OCI-LY1 (cell line): ENCODE measurements around the gene LDLRAD4.

ENCODE experiments used
- H2AFZ ChIP-seq: fragments of 200-600 bp; sonication (generic), shearing (Covaris generic); 2 replicates; pipeline ENCODE4 v1.6.0; 2014; ENCODE audit warnings: antibody characterized with exemption, mild to moderate bottlenecking, low read length
- H3F3A ChIP-seq: fragments of 200-600 bp; sonication (generic), shearing (Covaris generic); 2 replicates; pipeline ENCODE4 v1.6.0; 2014; ENCODE audit warnings: mild to moderate bottlenecking, antibody characterized with exemption, low read length, moderate library complexity; ENCODE audit not compliant: insufficient read depth
- H3K27ac ChIP-seq: fragments of 200-600 bp; sonication (generic); 2 replicates; pipeline ENCODE4 v1.5.1; 2014; ENCODE audit warnings: low read length, mixed run types, mild to moderate bottlenecking, low read depth; ENCODE audit not compliant: poor library complexity, severe bottlenecking
- H3K27me3 ChIP-seq: fragments of 200-600 bp; sonication (generic); 2 replicates; pipeline ENCODE4 v1.6.0; 2014; ENCODE audit warnings: antibody characterized with exemption, mild to moderate bottlenecking, low read length, moderate library complexity; ENCODE audit not compliant: insufficient read depth
- H3K36me3 ChIP-seq: fragments of 200-600 bp; sonication (generic); 2 replicates; pipeline ENCODE4 v1.6.1; 2014; ENCODE audit warnings: mild to moderate bottlenecking, antibody characterized with exemption, low read length, moderate library complexity, mixed read lengths; ENCODE audit not compliant: insufficient read depth
- H3K4me1 ChIP-seq: fragments of 200-600 bp; sonication (generic); 2 replicates; pipeline ENCODE4 v1.5.1; 2014; ENCODE audit warnings: mild to moderate bottlenecking, low read length, moderate library complexity; ENCODE audit not compliant: insufficient read depth, severe bottlenecking
- H3K4me2 ChIP-seq: fragments of 200-600 bp; sonication (generic), shearing (Covaris generic); 2 replicates; pipeline ENCODE4 v1.6.1; 2014; ENCODE audit warnings: low read length
- H3K4me3 ChIP-seq: fragments of 200-600 bp; sonication (generic); 2 replicates; pipeline ENCODE4 v1.5.1; 2014; ENCODE audit warnings: low read length, low read depth, mild to moderate bottlenecking, mixed read lengths; ENCODE audit not compliant: poor library complexity, severe bottlenecking
- H3K79me2 ChIP-seq: fragments of 200-600 bp; shearing (Covaris generic); 2 replicates; pipeline ENCODE4 v1.6.1; 2016; ENCODE audit warnings: mixed run types, low read length, mixed read lengths; ENCODE audit not compliant: insufficient read depth
- H3K9ac ChIP-seq: fragments of 200-600 bp; sonication (generic), shearing (Covaris generic); 2 replicates; pipeline ENCODE4 v1.6.1; 2014; ENCODE audit warnings: mild to moderate bottlenecking, low read length, mixed read lengths
- H3K9me2 ChIP-seq: fragments of 200-600 bp; sonication (generic), shearing (Covaris generic); 2 replicates; pipeline ENCODE4 v1.6.1; 2014; ENCODE audit warnings: low read depth, mild to moderate bottlenecking, low read length, mixed read lengths
- H3K9me3 ChIP-seq: fragments of 200-600 bp; shearing (Covaris generic); 2 replicates; pipeline ENCODE4 v1.6.1; 2014; ENCODE audit warnings: low read length, mixed read lengths
- H4K20me1 ChIP-seq: fragments of 200-600 bp; sonication (generic), shearing (Covaris generic); 2 replicates; pipeline ENCODE4 v1.6.0; 2016; ENCODE audit warnings: mild to moderate bottlenecking, low read length; ENCODE audit not compliant: insufficient read depth
- EZH2 ChIP-seq: fragments of 200-600 bp; sonication (generic), shearing (Covaris generic); IDR thresholded peaks from 2 replicates; pipeline ENCODE4 v1.8.0; 2017; ENCODE audit warnings: borderline replicate concordance, mixed run types, mild to moderate bottlenecking, antibody characterized with exemption, low read length, moderate library complexity, mixed read lengths
- TF ChIP-seq, protein P1 (sequence below): fragments of 200-600 bp; sonication (generic), shearing (Covaris generic); IDR thresholded peaks from 2 replicates; pipeline ENCODE4 v1.5.1; 2017; ENCODE audit warnings: mild to moderate bottlenecking, antibody characterized with exemption, low read length, moderate library complexity, mixed read lengths

The LDLRAD4 gene

GRCh38 chr18:13613591-13614501 lies 395.3 kb downstream of the LDLRAD4 start:
- peaks cover 57% of the 10 kb centered on the region for H3K79me2 ChIP-seq

GRCh38 chr18:13614641-13615288 lies 396.2 kb downstream of the LDLRAD4 start:
- H3K79me2 ChIP-seq, result peaks cover 60% of the 10 kb centered on the region
- peaks cover 18% of the 10 kb centered on the region for H3F3A ChIP-seq
- no peaks in the 10 kb centered on the region for H4K20me1 ChIP-seq
- peak overlapping the region; percentile 69 for H3K4me3 ChIP-seq
- no peaks in the 10 kb centered on the region for H3K9me3 ChIP-seq
- no peaks in the 10 kb centered on the region for H3K9me2 ChIP-seq
- peak overlapping the region; percentile 85 for H3K9ac ChIP-seq
- H2AFZ ChIP-seq, result no peak overlapping the region
- TF ChIP-seq, protein P1, sequence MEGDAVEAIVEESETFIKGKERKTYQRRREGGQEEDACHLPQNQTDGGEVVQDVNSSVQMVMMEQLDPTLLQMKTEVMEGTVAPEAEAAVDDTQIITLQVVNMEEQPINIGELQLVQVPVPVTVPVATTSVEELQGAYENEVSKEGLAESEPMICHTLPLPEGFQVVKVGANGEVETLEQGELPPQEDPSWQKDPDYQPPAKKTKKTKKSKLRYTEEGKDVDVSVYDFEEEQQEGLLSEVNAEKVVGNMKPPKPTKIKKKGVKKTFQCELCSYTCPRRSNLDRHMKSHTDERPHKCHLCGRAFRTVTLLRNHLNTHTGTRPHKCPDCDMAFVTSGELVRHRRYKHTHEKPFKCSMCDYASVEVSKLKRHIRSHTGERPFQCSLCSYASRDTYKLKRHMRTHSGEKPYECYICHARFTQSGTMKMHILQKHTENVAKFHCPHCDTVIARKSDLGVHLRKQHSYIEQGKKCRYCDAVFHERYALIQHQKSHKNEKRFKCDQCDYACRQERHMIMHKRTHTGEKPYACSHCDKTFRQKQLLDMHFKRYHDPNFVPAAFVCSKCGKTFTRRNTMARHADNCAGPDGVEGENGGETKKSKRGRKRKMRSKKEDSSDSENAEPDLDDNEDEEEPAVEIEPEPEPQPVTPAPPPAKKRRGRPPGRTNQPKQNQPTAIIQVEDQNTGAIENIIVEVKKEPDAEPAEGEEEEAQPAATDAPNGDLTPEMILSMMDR, result no peak
- no peak for TF ChIP-seq EZH2
- H3K4me2 ChIP-seq, result peak overlapping the region; percentile 91
- peaks cover 21% of the 10 kb centered on the region; the same call in 1 of the 2 replicates for H3K36me3 ChIP-seq
- H3K4me1 ChIP-seq, result peaks cover 83% of the 10 kb centered on the region
- no peaks in the 10 kb centered on the region for H3K27me3 ChIP-seq
- H3K27ac ChIP-seq, result peak overlapping the region; percentile 99

More at GRCh38 chr18:13613591-13614501, 395.3 kb downstream of the LDLRAD4 start:
- no peaks in the 10 kb centered on the region for H3K9me3 ChIP-seq
- no peaks in the 10 kb centered on the region for H4K20me1 ChIP-seq
- H3K4me1 ChIP-seq, result peaks cover 83% of the 10 kb centered on the region
- peak overlapping the region; percentile 69 for H3K4me3 ChIP-seq
- peaks cover 19% of the 10 kb centered on the region; the same call in 1 of the 2 replicates for H3K36me3 ChIP-seq
- peak overlapping the region; percentile 91 for H3K4me2 ChIP-seq
- TF ChIP-seq, protein P1, result peak; percentile 48; the same call in 1 of the 2 replicates
- no peak for TF ChIP-seq EZH2
- peak overlapping the region; percentile 99 for H3K27ac ChIP-seq
- peaks cover 18% of the 10 kb centered on the region for H3F3A ChIP-seq
- peak overlapping the region; percentile 85 for H3K9ac ChIP-seq
- no peaks in the 10 kb centered on the region for H3K9me2 ChIP-seq
- H3K27me3 ChIP-seq, result no peaks in the 10 kb centered on the region
- H2AFZ ChIP-seq, result no peak overlapping the region

- Histone ChIP-seq H3K4me1 (peaks cover 83% of the 10 kb centered on the region), H3K9ac (peak overlapping the region; percentile 85), H3K27me3 (no peaks in the 10 kb centered on the region), H3K79me2 (peaks cover 60% of the 10 kb centered on the region), H3K9me3 (no peaks in the 10 kb centered on the region), H3K27ac (peak overlapping the region; percentile 99), H4K20me1 (no peaks in the 10 kb centered on the region), H3K4me2 (peak overlapping the region; percentile 91), H3K36me3 (peaks cover 28% of the 10 kb centered on the region; the same call in 1 of the 2 replicates), H3K9me2 (no peaks in the 10 kb centered on the region), H2AFZ (no peak overlapping the region), H3F3A (peaks cover 18% of the 10 kb centered on the region), H3K4me3 (peak overlapping the region; percentile 69)
- TF ChIP-seq, protein P1, result no peak
- TF ChIP-seq EZH2, result no peak
These were observed 396.9 kb downstream of the LDLRAD4 start for GRCh38 chr18:13615432-13615861.
